A549 (cell line): ENCODE data around the gene ZRANB3.

Experiments used
- BCL3 ChIP-seq: fragments of >200 bp; sonication (Bioruptor Twin); formaldehyde crosslinking; IDR thresholded peaks from 3 replicates; pipeline ENCODE4 v1.6.1; 2016
- BHLHE40 ChIP-seq: IDR thresholded peaks from 2 replicates; pipeline ENCODE4 v1.6.1; 2012; ENCODE audit warnings: low read depth, low read length, inconsistent platforms
- CHD2 ChIP-seq: fragments of 150-350 bp; IDR thresholded peaks from 2 replicates; pipeline ENCODE4 v1.6.1; 2014; ENCODE audit warnings: low read length; ENCODE audit not compliant: partially characterized antibody
- CHD4 ChIP-seq: fragments of 200-600 bp; sonication (generic); IDR thresholded peaks from 2 replicates; pipeline ENCODE4 v1.6.1; 2016; ENCODE audit warnings: antibody characterized with exemption, mild to moderate bottlenecking, borderline replicate concordance
- CTCF ChIP-seq: fragments of >200 bp; sonication (Bioruptor Twin); formaldehyde crosslinking; IDR thresholded peaks from 3 replicates; pipeline ENCODE4 v1.5.1; 2016
- ELK1 ChIP-seq: fragments of 150-350 bp; IDR thresholded peaks from 2 replicates; pipeline ENCODE4 v1.6.1; 2014; ENCODE audit warnings: low read depth, mild to moderate bottlenecking, low read length
- ESRRA ChIP-seq: fragments of 150-350 bp; IDR thresholded peaks from 2 replicates; pipeline ENCODE4 v1.6.1; 2014; ENCODE audit warnings: mild to moderate bottlenecking, low read length, borderline replicate concordance
- FOSL2 ChIP-seq, 2 experiments: fragments of 450-650 bp in 1 of 2; fragments of >200 bp in 1 of 2; sonication (Bioruptor Twin) in 1 of 2; formaldehyde crosslinking; IDR thresholded peaks; 2 replicates each; pipeline versions ENCODE4 v1.5.0 to v1.6.1; 2016 to 2020; ENCODE audit warnings: mild to moderate bottlenecking in 1 of 2, moderate library complexity in 1 of 2
- KDM5A ChIP-seq: fragments of 200-600 bp; sonication (generic); IDR thresholded peaks from 2 replicates; pipeline ENCODE4 v1.6.1; 2016; ENCODE audit warnings: antibody characterized with exemption, mild to moderate bottlenecking
- MAX ChIP-seq: IDR thresholded peaks from 2 replicates; pipeline ENCODE4 v1.6.1; 2012
- PBX3 ChIP-seq: IDR thresholded peaks from 2 replicates; pipeline ENCODE4 v1.6.1; 2012
- POLR2A ChIP-seq: IDR thresholded peaks from 2 replicates; pipeline ENCODE4 v1.6.1; 2012; ENCODE audit warnings: mild to moderate bottlenecking, low read length
- POLR2AphosphoS2 ChIP-seq: conservative IDR thresholded peaks from 2 replicates; pipeline ENCODE4 v1.6.1; 2012; ENCODE audit warnings: low read length, improper control_type of control experiment, inconsistent platforms
- RCOR1 ChIP-seq: fragments of 150-350 bp; IDR thresholded peaks from 2 replicates; pipeline ENCODE4 v1.6.1; 2014; ENCODE audit warnings: antibody characterized with exemption, low read length, low read depth

- TF ChIP-seq FOSL2 (IDR thresholded peaks at IDR 0.05), result no peak
- no peak for TF ChIP-seq FOSL2 (CRISPR knock-in tag; IDR thresholded peaks at IDR 0.05)
- TF ChIP-seq CTCF, result no peak
- TF ChIP-seq PBX3, result no peak
- no peak for TF ChIP-seq MAX
- TF ChIP-seq POLR2AphosphoS2, result no peak
- TF ChIP-seq RCOR1, result no peak
- TF ChIP-seq POLR2A, result no peak
- TF ChIP-seq CHD2, result no peak
- TF ChIP-seq ELK1, result no peak
- TF ChIP-seq BCL3, result no peak
- TF ChIP-seq KDM5A, result no peak
- no peak for TF ChIP-seq ESRRA
- TF ChIP-seq CHD4, result no peak
- no peak for TF ChIP-seq BHLHE40
Measured at GRCh38 chr2:135299658-135300244, 231.3 kb downstream of the ZRANB3 start.
